Measurements from ENCODE around the gene SPAM1. TPM values are rescaled to one million over a fixed set of nuclear protein-coding genes. Genes with fewer than 3 reads are reported as not detected.
"Not testable (repeated sequence)": the region's sequence is repeated elsewhere in the genome, so short reads cannot be mapped to it uniquely, and the experiment has no call there.

SPAM1 gene
- polyA plus RNA-seq (2012; ENCODE audit: insufficient read depth, insufficient read length, low read depth): not detected

GRCh38 chr7:123924941-123925340 lies at the start of gene SPAM1:
SPAM1 (plus strand) TSS chr7:123925241; CDS start chr7:123953571, 28,330 bp downstream.
- DNase-seq: no peak
- Histone ChIP-seq H3K9me3 (no peaks in the 10 kb centered on the region), H3K4me1 (no peaks in the 10 kb centered on the region), H3K4me3 (ENCODE audit: low read depth, low read length) (no peak within 1 kb of the TSS), H3K27me3 (no peaks in the 10 kb centered on the region), H3K36me3 (no peaks in the 10 kb centered on the region)
- TF ChIP-seq CTCF (IDR thresholded peaks at IDR 0.05; ENCODE audit: low read depth, low read length): no peak

- Histone ChIP-seq H3K4me1 (no peaks in the 10 kb centered on the region), H3K27me3 (no peaks in the 10 kb centered on the region), H3K9me3 (no peaks in the 10 kb centered on the region), H3K36me3 (no peaks in the 10 kb centered on the region), H3K4me3 (ENCODE audit: low read depth, low read length) (no peak overlapping the region)
- DNase-seq: no peak
- no peak for TF ChIP-seq CTCF (IDR thresholded peaks at IDR 0.05; ENCODE audit: low read depth, low read length)
Measured at GRCh38 chr7:123876557-123877256, 48.3 kb upstream of the SPAM1 start.

GRCh38 chr7:123879628-123880027 lies 45.4 kb upstream of the SPAM1 start:
- Histone ChIP-seq H3K27me3 (no peaks in the 10 kb centered on the region), H3K4me3 (ENCODE audit: low read depth, low read length) (no peak overlapping the region), H3K9me3 (no peaks in the 10 kb centered on the region), H3K36me3 (no peaks in the 10 kb centered on the region), H3K4me1 (no peaks in the 10 kb centered on the region)
- DNase-seq: no peak
- no peak for TF ChIP-seq CTCF (IDR thresholded peaks at IDR 0.05; ENCODE audit: low read depth, low read length)

GRCh38 chr7:123881300-123881699 lies 43.7 kb upstream of the SPAM1 start:
- Histone ChIP-seq H3K4me1 (no peaks in the 10 kb centered on the region), H3K4me3 (ENCODE audit: low read depth, low read length) (no peak overlapping the region), H3K9me3 (no peaks in the 10 kb centered on the region), H3K36me3 (no peaks in the 10 kb centered on the region), H3K27me3 (no peaks in the 10 kb centered on the region)
- TF ChIP-seq CTCF (IDR thresholded peaks at IDR 0.05; ENCODE audit: low read depth, low read length): no peak
- no peak for DNase-seq

GRCh38 chr7:123883154-123883553 lies 41.9 kb upstream of the SPAM1 start:
- Histone ChIP-seq H3K27me3 (no peaks in the 10 kb centered on the region), H3K36me3 (no peaks in the 10 kb centered on the region), H3K4me1 (no peaks in the 10 kb centered on the region), H3K9me3 (no peaks in the 10 kb centered on the region), H3K4me3 (ENCODE audit: low read depth, low read length) (no peak overlapping the region)
- no peak for TF ChIP-seq CTCF (IDR thresholded peaks at IDR 0.05; ENCODE audit: low read depth, low read length)
- DNase-seq: no peak

- no peak for DNase-seq
- Histone ChIP-seq H3K4me1 (no peaks in the 10 kb centered on the region), H3K4me3 (ENCODE audit: low read depth, low read length) (no peak overlapping the region), H3K27me3 (no peaks in the 10 kb centered on the region), H3K36me3 (no peaks in the 10 kb centered on the region), H3K9me3 (no peaks in the 10 kb centered on the region)
- TF ChIP-seq CTCF (IDR thresholded peaks at IDR 0.05; ENCODE audit: low read depth, low read length): no peak
Measured at GRCh38 chr7:123888192-123888591, 36.8 kb upstream of the SPAM1 start.

- DNase-seq; H3K4me1 ChIP-seq; H3K9me3 ChIP-seq; H3K27me3 ChIP-seq; H3K36me3 ChIP-seq; H3K4me3 ChIP-seq (ENCODE audit: low read depth, low read length): not testable (repeated sequence)
Measured at GRCh38 chr7:123894753-123895152, 30.3 kb upstream of the SPAM1 start.

Data from BE2C (cell line).